ENCODE results near the gene CUX1. TPM values are rescaled to one million over a fixed set of nuclear protein-coding genes. Genes with fewer than 3 reads are reported as not detected.

The CUX1 gene
- total RNA-seq, 1 experiment from 2014 or later: 54.8 TPM

DNA sequence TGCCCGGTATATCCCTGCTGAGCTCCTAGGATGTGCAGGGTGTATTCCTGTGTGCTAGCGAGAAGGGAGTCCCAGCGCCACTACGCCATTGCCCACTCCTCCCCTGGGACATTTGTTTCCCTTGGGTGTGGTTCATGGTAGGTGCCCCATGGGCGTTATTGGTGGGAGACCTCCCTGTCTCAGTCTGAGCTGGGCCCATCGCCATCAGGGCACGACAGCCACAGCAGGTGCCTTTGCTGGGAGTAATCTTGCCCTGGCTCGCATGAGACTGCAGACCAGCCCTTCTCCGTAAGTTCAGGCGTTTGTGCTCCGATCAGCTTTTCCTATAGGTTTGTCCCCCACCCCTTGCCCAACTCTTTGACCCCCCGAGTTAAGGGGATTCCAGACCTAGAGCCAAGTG is 332.0 kb downstream of the CUX1 start:
- no peak for DNase-seq
- intact Hi-C loops (cut with micrococcal nuclease; ENCODE audit: unreplicated experiment): no loop called here
- no peak overlapping the region for H3K27ac Mint-ChIP-seq (ENCODE audit: unreplicated experiment)
- no TSS peak for BruUV-seq (replicated peaks)
- H3K36me3 Mint-ChIP-seq (ENCODE audit: insufficient read depth, unreplicated experiment): peaks cover 14% of the 10 kb centered on the region
- no peak overlapping the region for H3K4me3 Mint-ChIP-seq (ENCODE audit: low read depth, unreplicated experiment)
- H3K4me1 Mint-ChIP-seq (ENCODE audit: low read depth, unreplicated experiment): peaks cover 19% of the 10 kb centered on the region
- no peaks in the 10 kb centered on the region for H3K9me3 Mint-ChIP-seq (ENCODE audit: low read depth, unreplicated experiment)
- CTCF ChIA-PET: no interaction called here
- TF ChIP-seq CTCF (IDR thresholded peaks at IDR 0.05; ENCODE audit: unreplicated experiment): no peak
- H3K27me3 Mint-ChIP-seq (ENCODE audit: unreplicated experiment): no peaks in the 10 kb centered on the region

GRCh38 chr7:102150266-102150665 is 332.8 kb downstream of the CUX1 start:
- no peak for DNase-seq
- intact Hi-C loops (cut with micrococcal nuclease; ENCODE audit: unreplicated experiment): no loop called here
- H3K27ac Mint-ChIP-seq (ENCODE audit: unreplicated experiment): peak overlapping the region; percentile 69
- H3K36me3 Mint-ChIP-seq (ENCODE audit: insufficient read depth, unreplicated experiment): peaks cover 14% of the 10 kb centered on the region
- peaks cover 19% of the 10 kb centered on the region for H3K4me1 Mint-ChIP-seq (ENCODE audit: low read depth, unreplicated experiment)
- TF ChIP-seq CTCF (IDR thresholded peaks at IDR 0.05; ENCODE audit: unreplicated experiment): no peak
- CTCF ChIA-PET: no interaction called here
- H3K4me3 Mint-ChIP-seq (ENCODE audit: low read depth, unreplicated experiment): no peak overlapping the region
- H3K27me3 Mint-ChIP-seq (ENCODE audit: unreplicated experiment): no peaks in the 10 kb centered on the region
- BruUV-seq (replicated peaks): no TSS peak
- no peaks in the 10 kb centered on the region for H3K9me3 Mint-ChIP-seq (ENCODE audit: low read depth, unreplicated experiment)

- no peaks in the 10 kb centered on the region for H3K27me3 Mint-ChIP-seq (ENCODE audit: unreplicated experiment)
- CTCF ChIA-PET: interaction anchor here (0.9 kb wide), 1 partner anchor 59 kb away, joined by 3 read pairs; no protein-coding TSS in a partner anchor
- peak; percentile 81 for DNase-seq
Measured at GRCh38 chr7:102152672-102153598, 335.5 kb downstream of the CUX1 start.

GRCh38 chr7:102153599-102153946 is 336.1 kb downstream of the CUX1 start:
- Mint-ChIP-seq H3K4me3 (ENCODE audit: low read depth, unreplicated experiment) (peak overlapping the region; percentile 47), H3K27me3 (ENCODE audit: unreplicated experiment) (no peaks in the 10 kb centered on the region), H3K27ac (ENCODE audit: unreplicated experiment) (peak overlapping the region; percentile 85), H3K4me1 (ENCODE audit: low read depth, unreplicated experiment) (peaks cover 25% of the 10 kb centered on the region), H3K36me3 (ENCODE audit: insufficient read depth, unreplicated experiment) (peaks cover 14% of the 10 kb centered on the region), H3K9me3 (ENCODE audit: low read depth, unreplicated experiment) (no peaks in the 10 kb centered on the region)
- no peak for TF ChIP-seq CTCF (IDR thresholded peaks at IDR 0.05; ENCODE audit: unreplicated experiment)
- CTCF ChIA-PET: interaction anchor here (0.9 to 1.3 kb wide), 2 partner anchors 10 to 60 kb away, joined by 3 to 5 read pairs; no protein-coding TSS in a partner anchor
- intact Hi-C loops (cut with micrococcal nuclease; ENCODE audit: unreplicated experiment): no loop called here
- no peak for DNase-seq
- BruUV-seq (replicated peaks): no TSS peak

More at GRCh38 chr7:102152672-102153598, 335.5 kb downstream of the CUX1 start:
- no peak for TF ChIP-seq CTCF (IDR thresholded peaks at IDR 0.05; ENCODE audit: unreplicated experiment)
- intact Hi-C loops (cut with micrococcal nuclease; ENCODE audit: unreplicated experiment): no loop called here
- Mint-ChIP-seq H3K4me3 (ENCODE audit: low read depth, unreplicated experiment) (peak overlapping the region; percentile 47), H3K9me3 (ENCODE audit: low read depth, unreplicated experiment) (no peaks in the 10 kb centered on the region), H3K36me3 (ENCODE audit: insufficient read depth, unreplicated experiment) (peaks cover 14% of the 10 kb centered on the region), H3K27ac (ENCODE audit: unreplicated experiment) (peak overlapping the region; percentile 85), H3K4me1 (ENCODE audit: low read depth, unreplicated experiment) (peaks cover 20% of the 10 kb centered on the region)
- TSS peak; percentile 95 for BruUV-seq (replicated peaks)
